Chondrocyte (in vitro differentiated cells): Measurements from ENCODE around the gene MRPL38. TPM values are rescaled to one million over a fixed set of nuclear protein-coding genes. Genes with fewer than 3 reads are reported as not detected.

Experiments
- DNase-seq: peaks from one replicate; pipeline ENCODE4 v3.0.0; 2021; ENCODE audit warnings: mixed read lengths, low spot score
- H3K27ac Mint-ChIP-seq: one replicate; pipeline ENCODE4 v1.8.0; 2021; ENCODE audit warnings: mild to moderate bottlenecking, moderate library complexity, mixed read lengths; ENCODE audit not compliant: unreplicated experiment
- H3K27me3 Mint-ChIP-seq: 2 replicates; pipeline ENCODE4 v1.8.0; 2021; ENCODE audit warnings: low read depth, mixed read lengths
- H3K36me3 Mint-ChIP-seq: 2 replicates; pipeline ENCODE4 v1.8.0; 2021; ENCODE audit warnings: low read depth, mixed read lengths
- H3K4me1 Mint-ChIP-seq: 2 replicates; pipeline ENCODE4 v1.8.0; 2021; ENCODE audit warnings: low read depth, mild to moderate bottlenecking, mixed read lengths
- H3K4me3 Mint-ChIP-seq: one replicate; pipeline ENCODE4 v1.8.0; 2021; ENCODE audit warnings: mild to moderate bottlenecking, moderate library complexity, mixed read lengths; ENCODE audit not compliant: unreplicated experiment
- H3K9me3 Mint-ChIP-seq: 2 replicates; pipeline ENCODE4 v1.8.0; 2021; ENCODE audit warnings: low read depth, mixed read lengths
- CTCF ChIP-seq: fragments of 200-600 bp; sonication (generic); IDR thresholded peaks from 2 replicates; pipeline ENCODE4 v1.5.0; 2021; ENCODE audit warnings: antibody characterized with exemption, mild to moderate bottlenecking, moderate library complexity
- total RNA-seq: library from RNA; stranded (reverse); gene quantifications from 3 replicates; pipeline ENCODE4 v1.2.1, GENCODE V29; 2021

The MRPL38 gene
- total RNA-seq, 1 donor from 2014 or later: 47.4 TPM

GRCh38 chr17:75849279-75849646 lies 55.4 kb downstream of the MRPL38 start:
- no peak for TF ChIP-seq CTCF
- Mint-ChIP-seq H3K4me3 (no peak overlapping the region), H3K4me1 (peaks cover 34% of the 10 kb centered on the region), H3K27me3 (no peaks in the 10 kb centered on the region), H3K27ac (peak overlapping the region; percentile 32), H3K9me3 (no peaks in the 10 kb centered on the region), H3K36me3 (peaks cover 23% of the 10 kb centered on the region)
- DNase-seq: no peak

Other genes starting within 250 kb of the MRPL38 start
- 20.4 to 30.4 TPM (median 21.1 TPM) in 3 replicates for gene RECQL5, start 237.7 kb downstream of the MRPL38 start, total RNA-seq
- 59.9 to 91.8 TPM (median 67.5 TPM) in 3 replicates for gene SAP30BP, start 237.5 kb downstream of the MRPL38 start, total RNA-seq
- gene ITGB4, start 183.4 kb downstream of the MRPL38 start, total RNA-seq: 5.2 to 52.3 TPM (median 5.6 TPM) in 3 replicates
- gene GALK1, start 139.7 kb downstream of the MRPL38 start, total RNA-seq: 27.8 to 34.7 TPM (median 30.0 TPM) in 3 replicates
- gene UNK, start 120.1 kb downstream of the MRPL38 start, total RNA-seq: 20.9 to 35.8 TPM (median 21.0 TPM) in 3 replicates
- 1.1 to 3.1 TPM (median 1.5 TPM) in 3 replicates for gene UNC13D, start 60.5 kb downstream of the MRPL38 start, total RNA-seq
- gene WBP2, start 49.5 kb downstream of the MRPL38 start, total RNA-seq: 45.0 to 62.5 TPM (median 56.5 TPM) in 3 replicates
- 33.9 to 50.6 TPM (median 46.3 TPM) in 3 replicates for gene TRIM47, start 26.3 kb downstream of the MRPL38 start, total RNA-seq
- 25.2 to 27.1 TPM (median 27.0 TPM) in 3 replicates for gene TRIM65, start 7.9 kb downstream of the MRPL38 start, total RNA-seq
- gene FBF1, start 36.2 kb upstream of the MRPL38 start, total RNA-seq: 6.7 to 19.8 TPM (median 7.5 TPM) in 3 replicates
- gene ACOX1, start 74.3 kb upstream of the MRPL38 start, total RNA-seq: 50.2 to 63.3 TPM (median 52.3 TPM) in 3 replicates
- 17.1 to 22.2 TPM (median 21.8 TPM) in 3 replicates for gene TEN1, start 74.4 kb upstream of the MRPL38 start, total RNA-seq
- 6.3 to 7.1 TPM (median 6.7 TPM) in 3 replicates for gene CDK3, start 96.0 kb upstream of the MRPL38 start, total RNA-seq
- gene EVPL, start 122.4 kb upstream of the MRPL38 start, total RNA-seq: not detected in 3 replicates
- 62.1 to 77.6 TPM (median 63.0 TPM) in 3 replicates for gene SRP68, start 167.6 kb upstream of the MRPL38 start, total RNA-seq
- gene GALR2, start 169.9 kb upstream of the MRPL38 start, total RNA-seq: not detected in 3 replicates
- gene ZACN, start 174.3 kb upstream of the MRPL38 start, total RNA-seq: not detected in 3 replicates
- 129 to 180 TPM (median 131 TPM) in 3 replicates for gene EXOC7, start 198.9 kb upstream of the MRPL38 start, total RNA-seq
- gene FOXJ1, start 236.4 kb upstream of the MRPL38 start, total RNA-seq: 0.12 TPM in 1 of 3 replicates, not detected in the others